Measurements from ENCODE around the gene TBX5.

Gene TBX5

DNA sequence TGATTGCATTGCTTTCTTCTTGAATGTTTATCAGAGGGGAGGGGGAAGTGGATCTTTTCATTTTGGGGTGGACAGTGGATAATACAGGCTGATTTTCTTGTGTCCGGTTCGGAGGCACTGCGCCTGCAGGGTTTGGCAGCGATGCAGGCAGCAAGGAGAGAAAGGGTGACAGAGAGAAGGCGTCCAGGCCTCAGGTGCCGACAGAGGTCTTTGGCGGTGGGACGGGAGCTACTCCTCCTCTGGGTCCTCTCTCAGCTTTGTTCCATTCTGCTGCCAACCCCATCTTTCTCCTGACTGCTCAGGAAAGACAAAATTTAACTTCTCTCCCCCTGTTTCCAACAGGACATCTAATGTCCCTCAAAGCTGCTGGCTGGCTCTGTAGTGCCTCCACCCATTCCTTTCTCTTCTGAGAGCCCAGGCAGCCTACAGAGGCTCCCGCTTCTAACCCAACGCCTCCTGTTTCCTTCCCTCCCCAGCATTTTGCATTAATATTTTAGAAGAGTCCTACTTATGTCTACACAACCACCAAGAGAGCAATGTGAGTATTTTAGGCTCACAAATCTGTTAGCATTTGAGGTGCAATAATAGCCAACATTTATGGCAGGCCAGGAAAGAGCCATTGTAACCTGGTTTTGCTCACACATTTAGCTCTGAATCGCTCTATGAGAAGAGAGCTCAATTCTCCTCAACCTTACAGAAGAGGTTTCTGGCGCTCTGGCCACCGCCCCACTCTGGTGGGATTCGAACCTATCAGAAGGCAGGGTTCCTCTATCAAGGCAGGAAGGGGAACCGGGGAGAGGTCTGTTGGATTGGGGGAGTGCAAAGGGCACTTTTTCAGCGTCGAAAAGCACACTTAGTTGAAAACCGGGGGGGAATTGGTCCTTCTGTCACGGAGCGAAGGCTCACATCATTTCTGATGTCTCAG is 7.1 kb upstream of the TBX5 start:
- TF ChIP-seq CTCF (IDR thresholded peaks at IDR 0.05; ENCODE audit: borderline replicate concordance, control extremely low read depth, extremely low read depth, insufficient read depth, missing control alignments) = no peak
- peak; percentile 15 for DNase-seq (ENCODE audit: low spot score)
- in situ Hi-C loops (cut with MboI; ENCODE audit: low sequenced_read_pairs, unreplicated experiment) = loop anchor here (25.0 kb wide), 1 partner anchor 951 kb away; the partner anchor contains the start of gene LHX5

DNA sequence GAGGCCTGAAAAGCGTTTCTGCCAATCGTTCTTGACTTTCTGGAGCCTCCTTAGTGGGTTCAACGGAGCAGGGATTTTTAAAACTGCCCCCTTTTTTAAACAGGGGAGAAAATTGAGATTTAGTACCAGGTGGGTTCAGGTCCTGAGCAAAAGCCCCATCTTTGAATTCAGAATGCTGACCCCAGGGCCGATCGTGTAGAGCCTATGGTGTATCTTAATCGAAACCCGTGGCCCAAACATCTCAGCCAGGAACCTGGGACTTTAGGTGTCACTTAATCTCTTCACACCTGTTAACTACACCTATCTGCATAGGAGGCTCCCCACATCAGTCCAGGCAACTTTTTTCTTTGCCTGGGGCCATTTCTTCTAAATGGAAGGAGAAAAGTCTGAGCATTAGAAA is 6.4 kb upstream of the TBX5 start:
- TF ChIP-seq CTCF (IDR thresholded peaks at IDR 0.05; ENCODE audit: borderline replicate concordance, control extremely low read depth, extremely low read depth, insufficient read depth, missing control alignments) = no peak
- in situ Hi-C loops (cut with MboI; ENCODE audit: low sequenced_read_pairs, unreplicated experiment) = loop anchor here (25.0 kb wide), 1 partner anchor 950 kb away; the partner anchor contains the start of gene LHX5
- DNase-seq (ENCODE audit: low spot score) = no peak

GRCh38 chr12:114411071-114411837 is 5.3 kb upstream of the TBX5 start:
- TF ChIP-seq CTCF (IDR thresholded peaks at IDR 0.05; ENCODE audit: borderline replicate concordance, control extremely low read depth, extremely low read depth, insufficient read depth, missing control alignments) = no peak
- DNase-seq (ENCODE audit: low spot score) = peak; percentile 9
- in situ Hi-C loops (cut with MboI; ENCODE audit: low sequenced_read_pairs, unreplicated experiment) = loop anchor here (25.0 kb wide), 1 partner anchor 949 kb away; the partner anchor contains the start of gene LHX5

- TF ChIP-seq CTCF (IDR thresholded peaks at IDR 0.05; ENCODE audit: borderline replicate concordance, control extremely low read depth, extremely low read depth, insufficient read depth, missing control alignments) = no peak
- DNase-seq (ENCODE audit: low spot score) = no peak
- in situ Hi-C loops (cut with MboI; ENCODE audit: low sequenced_read_pairs, unreplicated experiment) = loop anchor here (25.0 kb wide), 1 partner anchor 948 kb away; the partner anchor contains the start of gene LHX5
Measured at GRCh38 chr12:114409852-114410600, 4.1 kb upstream of the TBX5 start.

- TF ChIP-seq CTCF (IDR thresholded peaks at IDR 0.05; ENCODE audit: borderline replicate concordance, control extremely low read depth, extremely low read depth, insufficient read depth, missing control alignments) = no peak
- in situ Hi-C loops (cut with MboI; ENCODE audit: low sequenced_read_pairs, unreplicated experiment) = loop anchor here (25.0 kb wide), 1 partner anchor 947 kb away; the partner anchor contains the start of gene LHX5
Measured at GRCh38 chr12:114408886-114409851, 3.2 kb upstream of the TBX5 start.

More at GRCh38 chr12:114408886-114409851, 3.2 kb upstream of the TBX5 start:
- DNase-seq (ENCODE audit: low spot score) = peak; percentile 29

Data from GM13976 (cell line).